ENCODE data around the gene RFX5. TPM values are rescaled to one million over a fixed set of nuclear protein-coding genes. Genes with fewer than 3 reads are reported as not detected.
A peak's percentile ranks its signal among the peaks of the same experiment; 100 is the strongest.

The RFX5 gene
- total and polyA plus RNA-seq, 4 donors, result 5.2 to 17.5 (median 11.1) TPM

GRCh38 chr1:151327223-151327902 lies 19.7 kb downstream of the RFX5 start, which contains the start of gene PI4KB (continued):
- TF ChIP-seq REST (IDR thresholded peaks at IDR 0.05), result peak; percentile 85
- TF ChIP-seq SP1 (IDR thresholded peaks at IDR 0.05), result peak; percentile 69

- Histone ChIP-seq H3K27ac (ENCODE audit: low read depth in 1 of 2, low read length in 2 of 2) (peak overlapping the region; percentile 65 to 85), H3K4me1 (ENCODE audit: control insufficient read depth in 4 of 4, insufficient read depth in 4 of 4, low read length in 3 of 4) (peaks cover 0 to 30% (median 20%) of the 10 kb centered on the region in 4 donors), H3K4me3 (ENCODE audit: low read depth in 1 of 3, low read length in 3 of 3) (peak overlapping the region; percentile 71 to 90 (median 88)), H3K9me3 (ENCODE audit: control insufficient read depth in 4 of 4, low read length in 3 of 4) (no peaks in the 10 kb centered on the region), H3K27me3 (ENCODE audit: control insufficient read depth in 4 of 4, insufficient read depth in 4 of 4, low read length in 3 of 4) (no peaks in the 10 kb centered on the region), H3K9ac (ENCODE audit: low read depth in 1 of 2, low read length in 2 of 2) (peak overlapping the region; percentile 70 to 83), H3K36me3 (ENCODE audit: control insufficient read depth in 4 of 4, insufficient read depth in 3 of 4, low read depth in 1 of 4, low read length in 3 of 4) (peaks cover 0 to 10% (median 6%) of the 10 kb centered on the region in 4 donors)
- WGBS, result 2% methylated on average over 12 of the region's 12 CpGs
- TF ChIP-seq RAD21 (IDR thresholded peaks at IDR 0.05), result no peak
- DNase-seq (ENCODE audit: low spot score), result no peak
Measured at GRCh38 chr1:151326619-151327222, 20.3 kb downstream of the RFX5 start.

GRCh38 chr1:151325646-151326429 lies 21.2 kb downstream of the RFX5 start:
- Histone ChIP-seq H3K9me3 (ENCODE audit: control insufficient read depth in 4 of 4, low read length in 3 of 4) (no peaks in the 10 kb centered on the region), H3K9ac (ENCODE audit: low read depth in 1 of 2, low read length in 2 of 2) (peak overlapping the region; percentile 70 to 83), H3K36me3 (ENCODE audit: control insufficient read depth in 4 of 4, insufficient read depth in 3 of 4, low read depth in 1 of 4, low read length in 3 of 4) (peaks cover 0 to 12% (median 8%) of the 10 kb centered on the region in 4 donors), H3K27ac (ENCODE audit: low read depth in 1 of 2, low read length in 2 of 2) (no peak overlapping the region), H3K4me3 (ENCODE audit: low read depth in 1 of 3, low read length in 3 of 3) (peak overlapping the region in 1 of 3 donors; percentile 88), H3K4me1 (ENCODE audit: control insufficient read depth in 4 of 4, insufficient read depth in 4 of 4, low read length in 3 of 4) (peaks cover 0 to 30% (median 20%) of the 10 kb centered on the region in 4 donors), H3K27me3 (ENCODE audit: control insufficient read depth in 4 of 4, insufficient read depth in 4 of 4, low read length in 3 of 4) (no peaks in the 10 kb centered on the region)
- no peak for DNase-seq (ENCODE audit: low spot score)
- no peak for TF ChIP-seq REST (IDR thresholded peaks at IDR 0.05)
- no peak for TF ChIP-seq MAX (IDR thresholded peaks at IDR 0.05)
- TF ChIP-seq RAD21 (IDR thresholded peaks at IDR 0.05), result no peak
- no peak for TF ChIP-seq NR2F2 (IDR thresholded peaks at IDR 0.05)
- TF ChIP-seq JUND (IDR thresholded peaks at IDR 0.05), result no peak
- TF ChIP-seq CTCF (IDR thresholded peaks at IDR 0.05; ENCODE audit: low read depth, low read length, missing input control), result no peak
- 63% methylated on average over 5 of the region's 5 CpGs for WGBS

Data from liver (tissue), 9 donors.